AG09309 (cell line): ENCODE data around the gene RSPH1.

Experiments used
- DNase-seq: peaks from one replicate; pipeline ENCODE4 v3.0.0-alpha.2; 2010; ENCODE audit warnings: low read depth
- H3K4me3 ChIP-seq: 2 replicates; pipeline ENCODE4 v1.5.1; 2011; ENCODE audit warnings: mild to moderate bottlenecking, low read depth, low read length, moderate library complexity; ENCODE audit not compliant: control insufficient read depth
- TF ChIP-seq, protein P1 (sequence below): IDR thresholded peaks from 2 replicates; pipeline ENCODE4 v1.5.1; 2011; ENCODE audit warnings: mild to moderate bottlenecking, low read depth, low read length, inconsistent platforms; ENCODE audit not compliant: insufficient read depth, control insufficient read depth; ENCODE audit errors: missing control alignments

Gene RSPH1

DNA sequence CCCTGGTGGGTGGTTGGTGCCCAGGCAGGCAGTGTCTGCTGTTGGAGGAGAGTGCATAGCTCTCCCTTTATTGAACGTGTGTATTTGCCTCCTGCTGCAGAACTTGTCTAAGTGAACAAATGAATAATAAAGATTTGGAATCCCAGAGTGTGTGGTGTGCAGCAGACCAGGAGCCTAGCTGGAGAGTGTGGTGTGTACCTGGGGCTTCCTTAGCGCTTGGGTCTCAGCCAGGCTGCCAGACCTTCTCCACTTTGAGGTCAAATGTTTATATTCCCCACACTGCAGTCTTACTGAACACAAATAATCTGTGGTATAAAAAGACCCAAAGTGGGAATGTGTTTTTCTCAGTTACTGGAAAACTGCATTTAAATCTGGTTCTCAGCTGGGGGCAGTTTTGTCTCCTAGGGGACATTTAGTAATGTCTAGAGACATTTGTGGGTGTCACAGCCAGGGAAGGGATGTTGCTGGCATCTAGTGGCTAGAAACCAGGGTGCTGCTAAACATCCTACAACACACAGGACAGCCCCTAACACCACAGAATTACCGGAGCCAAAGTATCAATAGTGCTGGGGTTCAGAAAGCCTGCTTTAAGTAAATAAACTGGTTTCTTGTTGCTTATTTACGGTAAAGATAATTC is 41.2 kb upstream of the RSPH1 start:
- DNase-seq: no peak
- TF ChIP-seq, protein P1, sequence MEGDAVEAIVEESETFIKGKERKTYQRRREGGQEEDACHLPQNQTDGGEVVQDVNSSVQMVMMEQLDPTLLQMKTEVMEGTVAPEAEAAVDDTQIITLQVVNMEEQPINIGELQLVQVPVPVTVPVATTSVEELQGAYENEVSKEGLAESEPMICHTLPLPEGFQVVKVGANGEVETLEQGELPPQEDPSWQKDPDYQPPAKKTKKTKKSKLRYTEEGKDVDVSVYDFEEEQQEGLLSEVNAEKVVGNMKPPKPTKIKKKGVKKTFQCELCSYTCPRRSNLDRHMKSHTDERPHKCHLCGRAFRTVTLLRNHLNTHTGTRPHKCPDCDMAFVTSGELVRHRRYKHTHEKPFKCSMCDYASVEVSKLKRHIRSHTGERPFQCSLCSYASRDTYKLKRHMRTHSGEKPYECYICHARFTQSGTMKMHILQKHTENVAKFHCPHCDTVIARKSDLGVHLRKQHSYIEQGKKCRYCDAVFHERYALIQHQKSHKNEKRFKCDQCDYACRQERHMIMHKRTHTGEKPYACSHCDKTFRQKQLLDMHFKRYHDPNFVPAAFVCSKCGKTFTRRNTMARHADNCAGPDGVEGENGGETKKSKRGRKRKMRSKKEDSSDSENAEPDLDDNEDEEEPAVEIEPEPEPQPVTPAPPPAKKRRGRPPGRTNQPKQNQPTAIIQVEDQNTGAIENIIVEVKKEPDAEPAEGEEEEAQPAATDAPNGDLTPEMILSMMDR: peak; percentile 37
- no peak overlapping the region for H3K4me3 ChIP-seq

DNA sequence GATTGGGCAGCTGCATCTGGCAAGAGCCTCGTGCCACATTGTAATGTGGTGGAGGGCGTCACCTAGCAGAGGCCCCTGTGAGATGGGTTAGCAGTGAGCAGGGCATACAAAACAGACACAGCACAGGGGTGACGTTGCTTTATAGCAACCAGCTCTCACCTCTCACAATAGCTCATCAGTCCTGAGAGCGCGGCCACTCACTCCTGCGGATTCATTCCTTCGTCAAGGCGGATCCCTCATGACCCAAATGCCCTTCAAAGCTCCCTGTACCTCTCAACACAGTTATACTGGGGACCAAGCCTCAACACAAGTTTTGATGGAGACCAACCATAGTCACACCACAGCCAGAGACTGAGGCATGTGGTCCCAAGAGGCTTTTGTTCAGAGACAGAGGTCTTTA is 40.6 kb upstream of the RSPH1 start:
- no peak for DNase-seq
- no peak overlapping the region for H3K4me3 ChIP-seq
- TF ChIP-seq, protein P1: no peak

DNA sequence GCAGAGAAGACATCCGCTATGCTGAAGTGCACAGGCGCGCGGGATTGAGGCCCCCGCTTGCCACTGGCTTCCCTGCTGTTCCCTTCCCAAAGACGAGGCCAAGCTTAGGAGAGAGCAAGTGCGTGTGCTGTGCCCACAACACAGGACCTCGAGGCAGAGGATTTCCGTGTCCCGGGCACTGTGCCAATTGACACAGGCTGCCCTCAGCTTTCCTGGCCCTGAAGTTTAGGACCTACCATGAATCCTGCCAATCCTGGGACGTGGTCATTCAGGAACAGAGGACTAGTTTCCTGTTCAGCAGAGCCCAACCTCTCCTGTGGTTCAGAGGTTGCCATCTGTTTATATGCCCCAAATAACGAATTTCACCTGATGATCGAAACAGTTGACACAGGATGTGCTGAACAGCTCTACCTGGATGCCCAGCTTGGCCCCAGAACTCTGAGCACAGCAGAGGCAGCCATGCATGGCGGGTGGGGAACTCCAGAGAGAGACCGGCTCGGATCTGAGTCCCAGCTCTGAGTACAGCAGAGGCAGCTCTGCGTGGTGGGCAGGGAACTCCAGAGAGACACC is 39.7 kb upstream of the RSPH1 start:
- DNase-seq: no peak
- TF ChIP-seq, protein P1: no peak
- H3K4me3 ChIP-seq: no peak overlapping the region

DNA sequence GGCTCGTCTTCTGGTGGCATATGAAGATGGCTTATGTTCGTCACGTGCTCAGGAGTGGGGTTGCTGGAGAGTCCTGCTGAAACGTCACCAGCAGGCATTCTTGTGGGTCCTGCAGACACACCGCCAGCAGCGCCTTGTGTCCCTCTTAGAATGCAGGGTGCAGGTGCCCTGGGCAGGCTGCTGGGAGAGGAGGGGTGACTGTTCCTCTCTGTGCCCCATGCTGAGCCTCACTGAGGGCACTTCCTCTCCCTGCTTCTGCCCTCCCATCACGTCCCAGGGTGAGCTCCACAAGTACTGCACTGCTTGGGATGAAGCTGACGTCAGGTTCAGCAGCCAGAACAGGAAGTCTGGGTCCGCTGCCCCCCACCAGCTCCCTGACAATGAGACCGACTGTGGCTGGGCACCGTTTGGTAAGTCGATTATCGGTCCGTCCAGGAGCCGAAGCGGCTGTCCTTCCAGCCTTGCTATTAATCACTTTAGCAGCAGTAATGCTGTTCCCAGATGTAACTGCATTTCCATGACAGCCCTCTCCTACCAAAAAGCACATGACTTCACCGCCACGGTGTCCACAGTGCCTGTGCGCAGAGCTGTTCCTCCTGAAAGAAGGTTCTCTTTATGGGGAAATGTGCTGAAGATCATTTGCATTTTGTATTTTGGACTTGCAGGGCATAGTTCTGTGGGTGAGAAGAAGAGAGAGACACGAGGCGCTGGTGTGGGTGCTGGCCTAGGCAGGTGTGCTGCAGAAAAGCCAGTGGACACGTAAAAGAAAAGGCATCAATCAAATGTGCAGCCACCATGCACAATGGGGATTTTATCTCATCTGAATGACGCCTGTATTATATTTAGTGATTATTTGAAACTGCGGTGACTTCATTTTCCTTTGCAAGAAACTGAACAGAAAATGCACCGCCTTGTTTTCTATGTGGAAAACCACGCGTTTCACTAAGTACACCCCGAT is 38.7 kb upstream of the RSPH1 start:
- H3K4me3 ChIP-seq: no peak overlapping the region
- DNase-seq: no peak
- TF ChIP-seq, protein P1: no peak

DNA sequence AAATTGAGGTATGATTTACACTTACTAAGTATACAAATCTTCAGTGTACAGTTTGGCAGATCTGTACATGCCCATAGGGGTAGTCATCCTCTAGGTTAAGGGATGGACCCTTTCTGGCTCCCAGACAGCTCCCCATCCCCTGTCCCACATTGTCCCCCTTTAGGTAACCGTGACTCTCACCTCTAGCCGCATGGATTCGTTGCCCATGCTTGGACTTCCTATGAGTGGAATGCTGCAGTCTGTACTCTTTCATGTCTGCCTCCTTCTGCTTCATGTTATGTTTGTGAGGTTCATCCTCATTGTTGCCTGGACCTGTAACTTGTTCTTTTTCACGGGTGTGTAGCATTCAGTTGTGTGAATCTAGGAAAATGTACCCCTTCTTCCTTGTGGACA is 37.9 kb upstream of the RSPH1 start:
- no peak for DNase-seq
- TF ChIP-seq, protein P1: no peak
- no peak overlapping the region for H3K4me3 ChIP-seq

DNA sequence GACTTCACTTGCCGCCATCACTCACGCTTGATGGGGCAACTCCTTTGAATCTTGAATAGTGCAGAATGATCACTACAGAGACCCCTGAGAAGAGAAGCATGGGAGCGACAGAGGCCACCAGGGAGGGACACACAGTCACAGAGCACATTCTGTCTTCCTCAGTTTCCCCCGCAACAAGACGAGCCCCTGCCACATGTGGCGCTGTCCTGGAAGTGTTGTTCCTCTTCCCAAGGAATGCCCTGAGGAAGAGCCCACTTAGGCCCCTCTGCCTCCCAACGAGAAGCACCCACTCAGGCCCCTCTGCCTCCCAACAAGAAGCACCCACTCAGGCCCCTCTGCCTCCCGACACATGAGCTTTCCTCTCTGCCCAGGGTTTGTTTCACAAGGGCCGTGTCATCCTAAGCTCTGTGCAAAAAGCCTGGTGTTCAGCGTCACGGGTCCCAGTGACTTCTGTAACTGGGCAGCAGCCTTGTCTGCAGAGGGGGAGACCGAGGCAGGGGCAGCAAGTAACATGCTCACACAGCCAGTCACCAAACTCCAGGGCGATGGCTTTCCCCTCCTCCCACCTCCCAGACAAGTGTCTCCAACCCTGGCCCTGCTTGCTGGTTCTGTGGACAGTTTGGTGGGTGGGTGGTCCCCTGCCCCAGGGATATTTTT is 37.4 kb upstream of the RSPH1 start:
- TF ChIP-seq, protein P1: no peak

More for the DNA sequence above, 37.4 kb upstream of the RSPH1 start:
- DNase-seq: no peak
- no peak overlapping the region for H3K4me3 ChIP-seq
